PC-9 (cell line): ENCODE data around the gene RECQL5. TPM values are rescaled to one million over a fixed set of nuclear protein-coding genes. Genes with fewer than 3 reads are reported as not detected.

Experiments used
- BruUV-seq: library from RNA; stranded (reverse); fragments of 400-500 nt; replicated peaks from 2 replicates; lab custom pipeline; 2021; lab: Mats Ljungman, UMichigan
- CTCF ChIA-PET: fragments of 300-600 bp; sonication (Branson Sonifier 250); formaldehyde crosslinking; loops from one replicate; lab custom pipeline; 2022; ENCODE audit warnings: antibody characterized with exemption; lab: Charles Lee
- POLR2A ChIA-PET: fragments of 300-600 bp; sonication (Branson Sonifier 250); formaldehyde crosslinking; loops from one replicate; lab custom pipeline; 2022; ENCODE audit warnings: antibody characterized with exemption; ENCODE audit not compliant: unreplicated experiment; lab: Charles Lee
- DNase-seq, 2 experiments: peaks; one replicate each; pipeline versions ENCODE4 v3.0.0 to v3.0.0-alpha.2; 2015 to 2022; ENCODE audit warnings: mixed read lengths in 1 of 2
- H2AFZ ChIP-seq: fragments of 200-600 bp; sonication (generic); 2 replicates; pipeline ENCODE4 v1.8.1; 2017; ENCODE audit warnings: antibody characterized with exemption
- H3F3A ChIP-seq: fragments of 200-600 bp; sonication (generic); 2 replicates; pipeline ENCODE4 v1.8.1; 2017; ENCODE audit warnings: antibody characterized with exemption, mild to moderate bottlenecking, low read depth; ENCODE audit not compliant: insufficient read depth
- H3K27ac ChIP-seq: fragments of 200-600 bp; sonication (generic); 2 replicates; pipeline ENCODE4 v1.6.1; 2016; ENCODE audit warnings: mixed run types
- H3K27me3 ChIP-seq: fragments of 200-600 bp; sonication (generic); 2 replicates; pipeline ENCODE4 v1.6.1; 2016; ENCODE audit warnings: low read depth, mixed run types; ENCODE audit not compliant: insufficient read depth
- H3K36me3 ChIP-seq: fragments of 200-600 bp; sonication (generic); 2 replicates; pipeline ENCODE4 v1.6.1; 2016; ENCODE audit warnings: low read depth, mixed run types
- H3K4me1 ChIP-seq: fragments of 200-600 bp; sonication (generic); replicated peaks from 2 replicates; pipeline ENCODE4 v1.6.1; 2016; ENCODE audit warnings: mixed run types; ENCODE audit not compliant: insufficient read depth
- H3K4me2 ChIP-seq: fragments of 200-600 bp; sonication (generic); 2 replicates; pipeline ENCODE4 v1.6.1; 2017; ENCODE audit warnings: mixed run types
- H3K4me3 ChIP-seq: fragments of 200-600 bp; sonication (generic); 2 replicates; pipeline ENCODE4 v1.6.1; 2016; ENCODE audit warnings: mixed run types
- H3K79me2 ChIP-seq: fragments of 200-600 bp; sonication (generic); 2 replicates; pipeline ENCODE4 v1.6.1; 2017; ENCODE audit warnings: low read depth, mixed run types
- H3K9me2 ChIP-seq: fragments of 200-600 bp; sonication (generic); 2 replicates; pipeline ENCODE4 v1.8.1; 2017; ENCODE audit warnings: mild to moderate bottlenecking; ENCODE audit not compliant: insufficient read depth
- H3K9me3 ChIP-seq: fragments of 200-600 bp; sonication (generic); 2 replicates; pipeline ENCODE4 v1.8.1; 2016; ENCODE audit warnings: low read depth; ENCODE audit not compliant: insufficient read depth
- H4K20me1 ChIP-seq: fragments of 200-600 bp; sonication (generic); 2 replicates; pipeline ENCODE4 v1.8.1; 2017; ENCODE audit not compliant: insufficient read depth
- CTCF ChIP-seq: fragments of 200-600 bp; sonication (generic); conservative IDR thresholded peaks from 2 replicates; pipeline ENCODE4 v1.6.1; 2017; ENCODE audit warnings: mixed run types, antibody characterized with exemption, mild to moderate bottlenecking, moderate library complexity
- EZH2 ChIP-seq: fragments of 200-600 bp; sonication (generic); IDR thresholded peaks from 2 replicates; pipeline ENCODE4 v1.8.0; 2017; ENCODE audit warnings: antibody characterized with exemption, low read depth
- intact Hi-C: fragments of 100-400 bp; cut with micrococcal nuclease; formaldehyde crosslinking; loops from one replicate; pipeline ENCODE4 v1.10.0; 2022; ENCODE audit not compliant: unreplicated experiment
- total RNA-seq: library from RNA; stranded (reverse); gene quantifications from 2 replicates; pipeline ENCODE4 v1.2.3, GENCODE V29; 2021

Gene RECQL5
- total RNA-seq, 1 experiment from 2014 or later, result 41.0 TPM

- intact Hi-C loops, result no loop called here
Observed at GRCh38 chr17:75592348-75593020, 74.5 kb downstream of the RECQL5 start.

GRCh38 chr17:75591722-75592302 is 75.1 kb downstream of the RECQL5 start:
- H2AFZ ChIP-seq, result no peak overlapping the region
- H3K79me2 ChIP-seq, result no peaks in the 10 kb centered on the region
- intact Hi-C loops, result no loop called here
- H3F3A ChIP-seq, result 0 out of 2 replicates have a peak, but pooled peaks cover 2% of the 10 kb centered on the region
- no peaks in the 10 kb centered on the region for H3K9me2 ChIP-seq
- H3K4me2 ChIP-seq, result no peak overlapping the region
- H3K27me3 ChIP-seq, result no peaks in the 10 kb centered on the region
- no TSS peak for BruUV-seq
- ChIA-PET POLR2A (no interaction called here), CTCF (no interaction called here)
- no peaks in the 10 kb centered on the region for H3K4me1 ChIP-seq
- TF ChIP-seq CTCF (no peak), EZH2 (no peak)
- no peaks in the 10 kb centered on the region for H3K36me3 ChIP-seq
- no peaks in the 10 kb centered on the region for H4K20me1 ChIP-seq
- DNase-seq, result no peak
- no peak overlapping the region for H3K27ac ChIP-seq
- no peak overlapping the region for H3K4me3 ChIP-seq
- H3K9me3 ChIP-seq, result no peaks in the 10 kb centered on the region

More at GRCh38 chr17:75592348-75593020, 74.5 kb downstream of the RECQL5 start:
- Histone ChIP-seq H3K4me2 (no peak overlapping the region), H3K9me3 (no peaks in the 10 kb centered on the region), H4K20me1 (no peaks in the 10 kb centered on the region), H3K9me2 (no peaks in the 10 kb centered on the region), H3K4me3 (no peak overlapping the region), H3K79me2 (no peaks in the 10 kb centered on the region), H3K36me3 (no peaks in the 10 kb centered on the region), H3K27ac (no peak overlapping the region), H3F3A (0 out of 2 replicates have a peak, but pooled peaks cover 2% of the 10 kb centered on the region), H2AFZ (no peak overlapping the region), H3K27me3 (no peaks in the 10 kb centered on the region), H3K4me1 (no peaks in the 10 kb centered on the region)
- no peak for DNase-seq
- no TSS peak for BruUV-seq
- TF ChIP-seq CTCF, result no peak
- TF ChIP-seq EZH2, result no peak
- ChIA-PET CTCF (no interaction called here), POLR2A (no interaction called here)

GRCh38 chr17:75590849-75591721 is 75.9 kb downstream of the RECQL5 start:
- Histone ChIP-seq H3K79me2 (no peaks in the 10 kb centered on the region), H3K36me3 (no peaks in the 10 kb centered on the region), H3K4me3 (no peak overlapping the region), H2AFZ (no peak overlapping the region), H3F3A (peaks cover 9% of the 10 kb centered on the region; the same call in 1 of the 2 replicates), H3K9me2 (no peaks in the 10 kb centered on the region), H3K4me2 (no peak overlapping the region), H4K20me1 (no peaks in the 10 kb centered on the region), H3K9me3 (no peaks in the 10 kb centered on the region), H3K27me3 (no peaks in the 10 kb centered on the region), H3K27ac (no peak overlapping the region), H3K4me1 (no peaks in the 10 kb centered on the region)
- BruUV-seq, result no TSS peak
- intact Hi-C loops, result no loop called here
- CTCF ChIA-PET, result interaction anchor here (1.4 kb wide), 1 partner anchor 10 kb away, joined by 10 read pairs; no protein-coding TSS in a partner anchor
- POLR2A ChIA-PET, result interaction anchor here (0.7 kb wide), 1 partner anchor 9 kb away, joined by 3 read pairs; no protein-coding TSS in a partner anchor
- no peak for DNase-seq
- TF ChIP-seq CTCF, result no peak
- no peak for TF ChIP-seq EZH2
